H1 (cell line): Measurements from ENCODE around the gene MEIOSIN. TPM values are rescaled to one million over a fixed set of nuclear protein-coding genes. Genes with fewer than 3 reads are reported as not detected.

ENCODE experiments used
- ASH2L ChIP-seq: fragments of 200-600, 300-600 bp; sonication (generic); IDR thresholded peaks from one replicate; pipeline ENCODE4 v1.7.1; 2017; ENCODE audit warnings: low read length
- ATF3 ChIP-seq: IDR thresholded peaks from 2 replicates; pipeline ENCODE4 v1.6.1; 2011; ENCODE audit warnings: low read depth, mild to moderate bottlenecking, low read length; ENCODE audit not compliant: insufficient read depth
- BRCA1 ChIP-seq: IDR thresholded peaks from 2 replicates; pipeline ENCODE4 v1.6.1; 2012; ENCODE audit warnings: low read depth, low read length, improper control_type of control experiment
- CBX5 ChIP-seq: fragments of 300-800, 300-1000 bp; sonication (generic); IDR thresholded peaks from 2 replicates; pipeline ENCODE4 v1.7.1; 2016; ENCODE audit warnings: antibody characterized with exemption, low read length, low read depth
- CHD2 ChIP-seq: IDR thresholded peaks from 2 replicates; pipeline ENCODE4 v1.6.1; 2012; ENCODE audit warnings: low read length, improper control_type of control experiment
- EZH2 ChIP-seq: fragments of 200-600 bp; sonication (generic); IDR thresholded peaks from 2 replicates; pipeline ENCODE4 v1.7.1; 2012; ENCODE audit warnings: low read depth, mild to moderate bottlenecking, moderate library complexity, low read length, inconsistent platforms; ENCODE audit not compliant: severe bottlenecking
- GABPA ChIP-seq: IDR thresholded peaks from 2 replicates; pipeline ENCODE4 v1.6.1; 2011; ENCODE audit warnings: mild to moderate bottlenecking, low read length, moderate library complexity, borderline replicate concordance; ENCODE audit not compliant: insufficient read depth
- GTF2F1 ChIP-seq: IDR thresholded peaks from 2 replicates; pipeline ENCODE4 v1.6.1; 2012; ENCODE audit warnings: low read depth, low read length, improper control_type of control experiment, borderline replicate concordance
- HDAC6 ChIP-seq: IDR thresholded peaks from one replicate; pipeline ENCODE4 v1.7.1; 2012; ENCODE audit warnings: low read depth, mild to moderate bottlenecking, inconsistent platforms, low read length, moderate library complexity
- JUN ChIP-seq: IDR thresholded peaks from 2 replicates; pipeline ENCODE4 v1.6.1; 2011; ENCODE audit warnings: low read depth, mild to moderate bottlenecking, improper control_type of control experiment, low read length
- MAFK ChIP-seq: IDR thresholded peaks from 2 replicates; pipeline ENCODE4 v1.6.1; 2012; ENCODE audit warnings: low read depth, mild to moderate bottlenecking, improper control_type of control experiment, low read length
- NANOG ChIP-seq: IDR thresholded peaks from 2 replicates; pipeline ENCODE4 v1.6.1; 2011; ENCODE audit warnings: low read length, low read depth, mild to moderate bottlenecking, inconsistent platforms; ENCODE audit not compliant: insufficient read depth, poor library complexity, severe bottlenecking
- PHF8 ChIP-seq: fragments of 200-600 bp; sonication (generic); conservative IDR thresholded peaks from 2 replicates; pipeline ENCODE4 v1.7.1; 2012; ENCODE audit warnings: low read depth, mild to moderate bottlenecking, inconsistent platforms, low read length, moderate library complexity
- POLR2A ChIP-seq, 2 experiments: IDR thresholded peaks; 1 replicate in 1 of 2; 2 replicates in 1 of 2; pipeline ENCODE4 v1.6.1; 2011; ENCODE audit warnings: low read depth in 2 of 2, low read length in 2 of 2, mild to moderate bottlenecking in 2 of 2; ENCODE audit errors: control extremely low read depth in 1 of 2
- POLR2AphosphoS5 ChIP-seq: IDR thresholded peaks from 2 replicates; pipeline ENCODE4 v1.6.1; 2011; ENCODE audit warnings: low read depth, low read length
- RXRA ChIP-seq: IDR thresholded peaks from 2 replicates; pipeline ENCODE4 v1.6.1; 2011; ENCODE audit warnings: low read depth, mild to moderate bottlenecking, low read length, moderate library complexity; ENCODE audit not compliant: insufficient read depth
- SAP30 ChIP-seq: fragments of 300-600 bp; sonication (generic); IDR thresholded peaks from 2 replicates; pipeline ENCODE4 v1.7.1; 2012; ENCODE audit warnings: low read length, moderate library complexity, mild to moderate bottlenecking, inconsistent platforms; ENCODE audit not compliant: insufficient read depth, insufficient replicate concordance
- SIRT6 ChIP-seq: IDR thresholded peaks from one replicate; pipeline ENCODE4 v1.7.1; 2012; ENCODE audit warnings: low read length, inconsistent platforms
- SP4 ChIP-seq: IDR thresholded peaks from 2 replicates; pipeline ENCODE4 v1.6.1; 2012; ENCODE audit warnings: low read length, inconsistent platforms
- SRF ChIP-seq: IDR thresholded peaks from 2 replicates; pipeline ENCODE4 v1.6.1; 2011; ENCODE audit warnings: mild to moderate bottlenecking, low read depth, low read length, moderate library complexity
- TAF1 ChIP-seq: IDR thresholded peaks from 2 replicates; pipeline ENCODE4 v1.6.1; 2011; ENCODE audit warnings: mild to moderate bottlenecking, low read depth, low read length
- TEAD4 ChIP-seq: IDR thresholded peaks from 2 replicates; pipeline ENCODE4 v1.6.1; 2012; ENCODE audit warnings: low read depth, low read length, inconsistent platforms, mixed read lengths
- USF2 ChIP-seq: IDR thresholded peaks from 2 replicates; pipeline ENCODE4 v1.6.1; 2011; ENCODE audit warnings: low read length, improper control_type of control experiment
- polyA plus RNA-seq, 7 experiments: library from polyadenylated mRNA; depleted of rRNA in 3 of 7; stranded (reverse) in 5 of 7; unstranded in 2 of 7; fragments of >200 nt in 5 of 7; fragments of 200-250 nt in 2 of 7; gene quantifications; 1 replicate in 5 of 7; 2 replicates in 1 of 7; 4 replicates in 1 of 7; pipeline versions ENCODE4 v1.2.1 to v1.2.3, GENCODE V29; 2011 to 2013; ENCODE audit warnings: missing spikeins in 2 of 7, mixed read lengths in 2 of 7
- total RNA-seq: library from RNA; stranded (reverse); fragmentation: NEBNext Ultra II Directional; extraction: Animal tissue kit (Norgen Biotek cat#: 25700); gene quantifications from 2 replicates; pipeline ENCODE4 v1.2.1, GENCODE V29; 2021

MEIOSIN gene
- total and polyA plus RNA-seq, 2 of the 8 experiments (the other 6 are each of a cell fraction or from before 2014, with no cell fraction given) = 0.11 TPM; not detected in 1

GRCh38 chr19:45768984-45769782 is 35.9 kb downstream of the MEIOSIN start, which contains the start of gene SIX5 (continued):
- TF ChIP-seq PHF8 (peak; percentile 81), NANOG (peak; percentile 7), TEAD4 (peak; percentile 96), MAFK (no peak), USF2 (peak; percentile 3; the same call in 1 of the 2 replicates), TAF1 (peak; percentile 96), GABPA (no peak), POLR2A (IDR thresholded peaks at IDR 0.05; ENCODE audit: control extremely low read depth in 1 of 2, low read depth in 2 of 2, low read length in 2 of 2) (peak; percentile 90 to 93), RXRA (no peak), BRCA1 (no peak), SRF (no peak), POLR2AphosphoS5 (peak; percentile 97), JUN (no peak), EZH2 (no peak), GTF2F1 (peak; percentile 85; the same call in 1 of the 2 replicates), ATF3 (no peak), CHD2 (peak; percentile 36; the same call in 1 of the 2 replicates), SIRT6 (no peak), HDAC6 (no peak), SAP30 (peak; percentile 84), ASH2L (no peak), CBX5 (no peak), SP4 (peak; percentile 93)
